HL-60 (cell line): ENCODE measurements around the gene TANC1.

ENCODE experiments used
- DNase-seq, 2 experiments: peaks; one replicate each; pipeline ENCODE4 v3.0.0-alpha.2; 2010 to 2020; ENCODE audit warnings: low read depth in 1 of 2, low spot score in 1 of 2
- H3K27ac ChIP-seq: fragments of 250-450 bp; sonication (Bioruptor Pico); replicated peaks from 2 replicates; pipeline ENCODE4 v1.5.1; 2020; ENCODE audit warnings: mild to moderate bottlenecking, moderate library complexity
- H3K27me3 ChIP-seq: fragments of 250-450 bp; sonication (Bioruptor Pico); 2 replicates; pipeline ENCODE4 v1.5.1; 2021; ENCODE audit warnings: mild to moderate bottlenecking, moderate library complexity; ENCODE audit not compliant: insufficient read depth, poor library complexity, severe bottlenecking
- H3K4me3 ChIP-seq: replicated peaks from 2 replicates; pipeline ENCODE4 v1.5.1; 2011; ENCODE audit warnings: mild to moderate bottlenecking, control low read depth, low read length; ENCODE audit not compliant: insufficient read depth
- GABPA ChIP-seq: IDR thresholded peaks from 2 replicates; pipeline ENCODE4 v1.6.1; 2012; ENCODE audit warnings: low read depth
- POLR2AphosphoS5 ChIP-seq: IDR thresholded peaks from 2 replicates; pipeline ENCODE4 v1.6.1; 2012; ENCODE audit warnings: low read depth
- REST ChIP-seq: IDR thresholded peaks from 2 replicates; pipeline ENCODE4 v1.6.1; 2012; ENCODE audit warnings: low read depth; ENCODE audit not compliant: insufficient replicate concordance
- SPI1 ChIP-seq: IDR thresholded peaks from 2 replicates; pipeline ENCODE4 v1.6.1; 2012; ENCODE audit warnings: low read depth, mild to moderate bottlenecking, borderline replicate concordance
- TF ChIP-seq, protein P1 (sequence below): IDR thresholded peaks from one replicate; pipeline ENCODE4 v1.5.1; 2011; ENCODE audit warnings: low read length, control low read depth, inconsistent platforms; ENCODE audit not compliant: insufficient read depth

Gene TANC1

DNA sequence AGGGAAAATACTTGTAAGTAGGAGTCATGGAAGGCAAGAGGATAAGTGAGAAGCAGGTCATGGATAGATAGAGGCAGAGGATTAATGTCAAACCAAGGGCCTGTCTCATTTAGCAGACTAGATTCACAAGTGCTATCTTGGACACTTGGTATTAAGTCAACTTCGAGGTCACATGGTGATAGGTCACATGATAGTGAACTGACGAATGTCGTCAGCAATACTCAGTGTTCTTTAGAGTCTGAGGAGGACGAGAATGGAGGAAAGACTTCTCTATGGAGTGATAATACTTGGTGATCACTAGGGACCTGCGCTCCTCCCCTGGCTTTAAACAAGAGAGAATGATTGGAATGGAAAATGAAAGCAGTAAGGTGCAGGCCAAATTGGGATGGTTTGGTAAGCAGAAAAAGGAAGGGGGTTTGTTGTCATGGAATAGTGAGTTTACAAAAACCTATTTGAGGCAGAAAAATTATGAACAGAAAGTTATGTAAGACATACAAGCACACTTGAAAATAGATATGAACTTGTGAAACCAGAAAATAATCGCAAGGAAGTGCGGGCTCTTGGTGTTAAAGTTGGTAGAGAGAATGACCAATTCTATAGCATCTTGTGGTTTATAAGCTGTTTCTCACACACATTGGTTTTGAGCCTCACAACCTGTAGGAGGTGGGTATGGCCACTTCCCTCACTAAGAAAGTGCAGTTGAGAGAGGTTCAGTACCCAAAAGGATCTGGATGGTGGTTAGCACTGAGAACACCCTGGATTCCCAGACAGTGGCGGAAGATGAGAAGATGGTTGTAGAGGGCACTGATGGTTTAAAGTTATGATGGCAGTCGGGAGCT is 176.6 kb downstream of the TANC1 start:
- Histone ChIP-seq H3K27ac (no peak overlapping the region), H3K4me3 (no peak overlapping the region), H3K27me3 (no peaks in the 10 kb centered on the region)
- no peak for DNase-seq
- TF ChIP-seq REST (no peak), SPI1 (no peak), POLR2AphosphoS5 (no peak), GABPA (no peak)
- TF ChIP-seq, protein P1, sequence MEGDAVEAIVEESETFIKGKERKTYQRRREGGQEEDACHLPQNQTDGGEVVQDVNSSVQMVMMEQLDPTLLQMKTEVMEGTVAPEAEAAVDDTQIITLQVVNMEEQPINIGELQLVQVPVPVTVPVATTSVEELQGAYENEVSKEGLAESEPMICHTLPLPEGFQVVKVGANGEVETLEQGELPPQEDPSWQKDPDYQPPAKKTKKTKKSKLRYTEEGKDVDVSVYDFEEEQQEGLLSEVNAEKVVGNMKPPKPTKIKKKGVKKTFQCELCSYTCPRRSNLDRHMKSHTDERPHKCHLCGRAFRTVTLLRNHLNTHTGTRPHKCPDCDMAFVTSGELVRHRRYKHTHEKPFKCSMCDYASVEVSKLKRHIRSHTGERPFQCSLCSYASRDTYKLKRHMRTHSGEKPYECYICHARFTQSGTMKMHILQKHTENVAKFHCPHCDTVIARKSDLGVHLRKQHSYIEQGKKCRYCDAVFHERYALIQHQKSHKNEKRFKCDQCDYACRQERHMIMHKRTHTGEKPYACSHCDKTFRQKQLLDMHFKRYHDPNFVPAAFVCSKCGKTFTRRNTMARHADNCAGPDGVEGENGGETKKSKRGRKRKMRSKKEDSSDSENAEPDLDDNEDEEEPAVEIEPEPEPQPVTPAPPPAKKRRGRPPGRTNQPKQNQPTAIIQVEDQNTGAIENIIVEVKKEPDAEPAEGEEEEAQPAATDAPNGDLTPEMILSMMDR: no peak

DNA sequence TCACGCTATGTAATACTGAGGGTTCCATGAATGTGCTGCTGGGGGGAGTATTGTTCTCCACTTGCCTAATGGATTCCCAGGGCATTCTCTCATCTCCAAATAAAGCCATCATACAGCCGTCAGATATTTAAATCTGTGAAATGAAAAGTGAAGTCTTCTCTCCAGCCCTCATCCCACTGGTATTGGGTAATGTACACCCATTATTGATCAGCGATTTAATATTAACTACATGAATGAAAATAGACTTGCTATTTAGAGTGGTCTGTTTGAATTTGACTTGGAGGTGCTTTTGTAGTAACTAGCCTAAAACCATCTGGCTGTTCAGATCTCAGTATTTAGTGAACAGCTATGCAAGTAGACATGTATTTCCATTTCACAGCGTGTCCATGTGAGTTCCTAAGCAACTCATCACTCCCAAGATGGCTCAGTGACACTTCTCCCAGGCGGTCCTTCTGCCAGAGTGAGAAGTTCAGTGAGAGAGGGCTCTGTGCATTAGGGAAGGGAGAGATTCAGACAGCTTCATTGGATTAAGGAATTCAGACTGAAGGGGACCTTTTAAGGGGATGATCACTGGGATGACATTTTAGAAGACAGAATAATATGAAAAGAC is 177.4 kb downstream of the TANC1 start:
- no peaks in the 10 kb centered on the region for H3K27me3 ChIP-seq
- no peak for DNase-seq
- H3K27ac ChIP-seq: no peak overlapping the region
- TF ChIP-seq GABPA (no peak), REST (no peak), POLR2AphosphoS5 (no peak), SPI1 (no peak)
- TF ChIP-seq, protein P1: no peak
- H3K4me3 ChIP-seq: no peak overlapping the region

DNA sequence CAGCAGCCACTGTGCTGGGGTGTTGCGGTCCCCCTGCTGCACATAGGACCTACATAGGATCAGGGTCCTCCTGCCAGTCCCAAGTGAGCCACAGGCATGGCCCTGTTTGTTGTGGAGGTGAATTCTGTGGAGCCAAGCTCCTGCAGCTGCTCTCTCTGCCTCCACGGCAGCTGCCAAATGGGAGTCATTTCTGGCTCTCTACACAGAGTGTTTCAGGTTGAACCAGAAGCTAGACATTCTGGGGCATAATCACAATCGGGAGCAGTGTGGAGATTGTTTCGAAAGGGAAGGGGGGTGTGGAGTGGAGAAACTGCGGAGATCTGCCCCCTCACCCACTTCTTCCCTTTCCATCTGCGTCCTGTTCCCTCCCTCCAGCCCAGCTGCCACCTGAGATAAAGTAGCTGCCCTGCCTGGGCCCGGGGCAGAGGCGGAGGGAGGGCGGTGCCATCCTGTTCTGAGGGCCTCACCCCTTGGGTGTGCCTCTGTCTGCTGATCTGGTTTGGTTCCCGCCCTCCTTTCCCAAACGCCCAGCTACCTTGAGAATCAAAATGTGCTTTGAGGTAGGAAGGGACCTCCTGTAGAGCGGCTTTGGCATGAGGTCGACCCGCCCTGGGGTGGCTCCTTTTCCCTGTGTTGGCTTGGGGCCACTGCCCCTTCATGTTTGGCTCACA is 178.7 kb downstream of the TANC1 start:
- Histone ChIP-seq H3K27me3 (no peaks in the 10 kb centered on the region), H3K4me3 (no peak overlapping the region), H3K27ac (no peak overlapping the region)
- TF ChIP-seq POLR2AphosphoS5: peak; percentile 48; the same call in 1 of the 2 replicates
- no peak for TF ChIP-seq REST
- no peak for TF ChIP-seq GABPA
- DNase-seq: no peak
